GM18517 (cell line): ENCODE data around the gene FNDC3B.

ENCODE experiments used
- ATAC-seq: cut with Tn5 transposase; IDR thresholded peaks from one replicate; pipeline ENCODE4 v1.9.1; 2021; ENCODE audit warnings: mild to moderate bottlenecking, moderate library complexity; ENCODE audit not compliant: unreplicated experiment

The FNDC3B gene

DNA sequence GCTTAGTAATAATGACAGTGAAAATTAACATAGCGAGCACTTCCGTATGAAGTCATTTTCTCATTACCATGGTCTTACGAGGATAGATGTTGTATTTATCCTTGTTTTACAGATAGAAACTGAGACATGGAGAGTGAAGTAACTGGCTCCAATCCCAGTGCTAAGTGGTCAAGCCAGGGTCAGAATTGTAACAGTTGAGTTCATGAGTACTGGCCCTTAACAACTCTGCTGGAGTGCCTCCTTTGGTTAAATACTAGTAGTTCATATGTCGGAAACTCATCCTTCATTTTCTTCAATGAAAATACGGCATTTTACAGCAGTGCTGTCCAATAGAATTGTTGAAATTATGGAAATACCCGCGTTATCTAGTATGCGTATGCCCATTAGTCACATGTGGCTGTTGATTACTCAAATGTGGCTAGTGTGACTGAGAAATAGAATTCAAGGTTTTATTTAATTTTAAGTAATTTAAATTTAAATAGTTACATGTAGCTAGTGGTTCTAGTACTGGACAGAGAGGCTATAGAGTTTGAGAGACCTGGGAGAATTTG lies 32.5 kb downstream of the FNDC3B start:
- no peak for ATAC-seq

GRCh38 chr3:172072543-172072942 lies 33.2 kb downstream of the FNDC3B start:
- ATAC-seq = no peak

- ATAC-seq = no peak
Observed at GRCh38 chr3:172073262-172073915, 34.0 kb downstream of the FNDC3B start.

- no peak for ATAC-seq
Observed at GRCh38 chr3:172074032-172074431, 34.7 kb downstream of the FNDC3B start.

- no peak for ATAC-seq
Observed at GRCh38 chr3:172074586-172074985, 35.2 kb downstream of the FNDC3B start.

DNA sequence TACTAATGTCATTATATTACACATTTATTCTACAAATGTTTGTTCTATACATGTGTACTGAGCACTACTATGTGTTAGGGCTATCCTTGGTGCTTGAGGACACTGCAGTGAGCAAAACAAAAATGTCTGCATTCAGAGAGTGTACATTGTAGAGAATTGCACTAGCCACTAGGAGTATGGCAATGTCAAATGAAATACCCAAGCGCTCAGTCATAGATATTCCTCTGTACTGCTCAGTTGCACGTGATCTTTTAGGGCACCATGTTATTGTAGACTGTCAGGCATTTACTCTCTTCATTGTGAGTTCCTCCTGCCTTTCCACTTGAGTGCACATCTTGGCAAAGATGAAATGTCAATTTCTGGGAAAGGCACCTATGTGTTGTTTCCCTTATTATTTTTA lies 36.8 kb downstream of the FNDC3B start:
- no peak for ATAC-seq

DNA sequence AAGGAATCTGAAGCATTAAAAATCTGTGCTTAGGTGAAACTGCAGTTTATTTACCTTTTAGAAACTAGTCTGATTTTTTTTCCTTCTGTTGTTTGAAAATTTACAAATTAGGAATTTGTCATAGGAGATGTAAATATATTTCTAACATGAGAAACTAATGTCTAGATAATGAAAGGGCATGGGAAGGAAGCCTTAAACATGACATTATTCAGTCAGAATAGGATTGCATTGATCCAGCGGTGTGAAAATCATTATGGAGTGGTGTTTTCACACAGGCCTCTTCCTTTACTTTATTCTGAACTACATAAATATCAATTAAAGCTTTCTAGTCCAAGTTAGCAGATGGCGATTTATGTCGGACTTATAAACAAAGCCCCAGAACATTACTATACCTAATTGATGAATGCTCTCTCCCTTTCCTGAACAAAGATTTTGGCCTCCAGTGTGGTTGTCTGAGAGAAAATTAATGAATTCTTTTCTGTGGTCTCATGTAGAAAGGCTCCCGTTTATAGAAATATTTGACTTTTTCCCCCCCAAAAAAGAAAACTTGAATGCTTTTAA lies 37.9 kb downstream of the FNDC3B start:
- no peak for ATAC-seq

DNA sequence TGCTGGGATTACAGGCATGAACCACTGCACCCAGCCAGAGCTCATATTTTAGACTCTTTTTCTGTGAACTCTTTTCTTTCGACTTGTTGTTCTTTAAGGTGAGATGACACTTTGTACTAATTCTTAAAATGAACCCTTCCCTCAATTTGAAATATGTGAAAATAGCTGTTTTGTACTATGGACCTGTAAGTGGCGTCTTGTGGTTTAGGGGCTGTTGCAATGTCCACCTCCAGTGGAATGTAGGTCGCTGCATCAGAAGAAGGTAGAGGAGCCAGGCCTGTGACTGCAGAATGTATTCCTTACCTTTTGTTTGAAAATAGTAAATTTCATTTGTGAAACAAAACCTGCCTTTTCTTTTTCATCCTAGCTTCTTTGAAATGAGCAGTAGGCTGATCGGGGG lies 38.9 kb downstream of the FNDC3B start:
- no peak for ATAC-seq

- no peak for ATAC-seq
Observed at GRCh38 chr3:172078721-172079120, 39.3 kb downstream of the FNDC3B start.

DNA sequence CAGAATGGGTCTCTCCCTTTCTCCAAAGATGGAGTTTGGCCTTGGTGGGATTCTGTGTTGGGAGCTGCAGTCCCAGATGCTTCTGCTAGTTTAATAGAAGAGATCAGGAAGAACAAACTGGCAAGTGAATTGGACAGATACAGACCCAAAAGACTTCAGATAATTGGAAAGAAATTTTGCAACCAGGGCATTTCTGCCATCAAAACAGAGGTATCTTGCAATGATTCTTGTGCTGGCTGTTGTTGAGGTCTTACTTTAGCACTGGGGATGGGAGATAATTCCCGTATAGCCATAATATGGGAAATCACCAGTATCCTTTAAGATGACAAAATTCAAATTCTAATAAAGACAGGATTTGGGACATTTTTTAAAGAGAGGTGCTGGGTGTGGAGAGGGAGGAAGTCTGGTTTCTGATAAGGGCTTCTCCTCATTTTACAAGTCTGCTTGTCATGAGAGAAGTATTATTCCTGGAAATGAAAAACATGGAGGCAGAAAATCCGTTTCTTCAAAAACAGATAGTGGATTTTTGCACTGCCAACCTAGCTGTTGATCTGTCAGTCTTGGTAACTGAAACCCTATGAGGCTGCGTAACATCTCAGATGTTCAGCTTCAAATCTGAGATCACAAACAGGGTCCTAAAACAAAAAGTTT lies 40.1 kb downstream of the FNDC3B start:
- no peak for ATAC-seq

DNA sequence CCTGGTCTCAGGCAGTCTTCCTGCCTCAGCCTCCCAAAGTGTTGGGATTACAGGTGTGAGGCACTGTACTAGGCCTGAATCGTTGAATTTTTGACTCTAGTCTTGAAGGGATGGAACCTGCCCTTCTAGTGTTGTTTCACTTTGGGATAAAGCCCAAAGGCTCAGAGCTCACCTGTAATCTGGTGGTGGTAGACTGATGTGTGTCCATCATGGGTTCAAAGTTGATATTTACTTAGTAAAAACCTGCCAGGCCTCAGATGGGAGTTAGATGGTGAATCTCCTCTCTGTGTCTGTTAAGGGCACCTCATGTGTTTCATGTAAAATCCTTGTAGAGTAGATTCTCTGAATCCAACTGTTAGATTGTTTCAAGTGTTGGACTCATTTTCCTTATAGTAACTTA lies 41.1 kb downstream of the FNDC3B start:
- no peak for ATAC-seq

- no peak for ATAC-seq
Observed at GRCh38 chr3:172082269-172082668, 42.9 kb downstream of the FNDC3B start.

- ATAC-seq = no peak
Observed at GRCh38 chr3:172082820-172083513, 43.6 kb downstream of the FNDC3B start.

- ATAC-seq = no peak
Observed at GRCh38 chr3:172083995-172084409, 44.6 kb downstream of the FNDC3B start.

DNA sequence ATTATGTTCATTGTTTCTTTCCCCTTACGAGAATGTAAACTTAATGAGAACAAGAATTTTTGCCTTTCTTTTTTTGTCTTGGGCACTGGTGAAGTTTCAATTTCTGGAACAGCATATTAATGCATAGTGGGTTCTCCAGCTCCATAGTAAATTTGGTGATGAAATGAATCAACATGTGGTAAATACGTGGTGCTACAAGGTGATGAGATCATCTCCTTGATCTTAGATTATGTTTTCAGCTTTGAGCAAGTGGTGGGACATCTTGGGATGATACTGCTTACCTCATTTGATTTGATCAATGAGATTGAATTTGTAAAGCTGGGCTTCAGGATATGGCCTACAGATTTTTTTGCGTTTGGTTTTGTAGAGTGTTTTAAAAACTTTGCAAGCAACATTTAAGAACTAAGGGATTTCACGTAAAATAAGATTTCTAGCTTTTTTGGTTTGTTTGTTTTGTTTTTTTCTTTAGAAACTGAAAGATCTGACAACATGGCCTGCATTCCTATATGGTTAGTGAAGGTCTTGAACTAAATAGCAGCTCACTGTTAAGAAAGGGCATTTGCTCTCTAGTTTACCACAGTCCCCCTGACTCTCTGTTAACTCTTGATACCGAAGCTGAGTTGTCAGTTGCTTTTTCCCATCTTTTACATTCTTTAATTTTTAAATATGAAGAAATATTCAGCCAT lies 45.6 kb downstream of the FNDC3B start:
- no peak for ATAC-seq

GRCh38 chr3:172085557-172085895 lies 46.1 kb downstream of the FNDC3B start:
- ATAC-seq = no peak

DNA sequence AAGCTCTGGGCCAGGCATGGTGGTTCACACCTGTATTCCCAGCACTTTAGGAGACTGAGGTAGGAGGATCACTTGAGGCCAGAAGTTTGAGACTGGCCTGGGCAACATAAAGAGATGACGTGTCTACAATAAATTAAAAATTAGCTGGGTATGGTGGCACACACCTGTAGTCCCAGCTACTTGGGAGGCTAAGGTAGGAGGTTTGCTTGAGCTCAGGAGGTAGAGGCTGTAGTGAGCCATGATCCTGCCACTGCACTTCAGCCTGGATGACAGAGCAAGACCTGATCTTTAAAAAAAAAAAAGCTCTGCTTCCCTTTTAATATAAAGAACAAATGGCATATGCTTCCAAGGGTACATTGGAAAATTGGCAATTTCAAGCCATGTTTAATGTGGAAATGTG lies 46.7 kb downstream of the FNDC3B start:
- ATAC-seq = no peak

- ATAC-seq = no peak
Observed at GRCh38 chr3:172087198-172087597, 47.8 kb downstream of the FNDC3B start.

- peak; percentile 88 for ATAC-seq
Observed at GRCh38 chr3:172087602-172088580, 48.5 kb downstream of the FNDC3B start.

DNA sequence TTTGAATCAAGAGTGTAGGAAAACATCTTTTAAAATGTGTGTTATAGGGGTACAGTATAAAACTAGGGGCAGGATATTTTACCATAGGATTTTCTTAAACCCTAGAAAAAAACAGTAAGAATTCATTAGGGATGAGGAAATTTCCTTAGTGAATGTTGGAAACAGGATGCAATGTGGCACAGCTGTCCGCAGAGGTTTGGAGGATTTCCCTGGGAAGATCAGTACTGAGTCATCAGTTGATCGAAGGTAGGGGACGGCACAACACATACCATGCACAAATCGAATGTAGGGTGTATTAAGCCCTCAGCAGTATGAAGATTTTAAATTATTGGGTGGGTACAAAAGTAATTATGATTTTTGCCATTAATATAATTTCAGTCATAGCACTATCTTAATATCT lies 49.9 kb downstream of the FNDC3B start:
- no peak for ATAC-seq
